Osteocyte (in vitro differentiated cells): Measurements from ENCODE around the gene MAML2. TPM values are rescaled to one million over a fixed set of nuclear protein-coding genes. Genes with fewer than 3 reads are reported as not detected.

Experiments used
- DNase-seq: peaks from one replicate; pipeline ENCODE4 v3.0.0; 2021; ENCODE audit warnings: mixed read lengths; ENCODE audit not compliant: unreplicated experiment; ENCODE audit errors: extremely low spot score
- H3K27ac Mint-ChIP-seq: one replicate; pipeline ENCODE4 v1.8.0; 2021; ENCODE audit warnings: mild to moderate bottlenecking, mixed read lengths; ENCODE audit not compliant: unreplicated experiment
- H3K27me3 Mint-ChIP-seq: one replicate; pipeline ENCODE4 v1.8.0; 2021; ENCODE audit warnings: mixed read lengths; ENCODE audit not compliant: unreplicated experiment
- H3K36me3 Mint-ChIP-seq: one replicate; pipeline ENCODE4 v1.8.0; 2021; ENCODE audit warnings: mixed read lengths; ENCODE audit not compliant: unreplicated experiment
- H3K4me1 Mint-ChIP-seq: one replicate; pipeline ENCODE4 v1.8.0; 2021; ENCODE audit warnings: mixed read lengths; ENCODE audit not compliant: unreplicated experiment
- H3K4me3 Mint-ChIP-seq: one replicate; pipeline ENCODE4 v1.8.0; 2021; ENCODE audit warnings: mild to moderate bottlenecking, moderate library complexity, mixed read lengths; ENCODE audit not compliant: unreplicated experiment
- H3K9me3 Mint-ChIP-seq: one replicate; pipeline ENCODE4 v1.8.0; 2021; ENCODE audit warnings: mixed read lengths; ENCODE audit not compliant: unreplicated experiment
- CTCF ChIP-seq: fragments of 200-600 bp; sonication (generic); IDR thresholded peaks from 2 replicates; pipeline ENCODE4 v1.5.0; 2021; ENCODE audit warnings: antibody characterized with exemption, mild to moderate bottlenecking, moderate library complexity
- total RNA-seq: library from RNA; stranded (reverse); gene quantifications from 2 replicates; pipeline ENCODE4 v1.2.1, GENCODE V29; 2021

Gene MAML2
- total RNA-seq, 1 donor from 2014 or later = 29.3 TPM

DNA sequence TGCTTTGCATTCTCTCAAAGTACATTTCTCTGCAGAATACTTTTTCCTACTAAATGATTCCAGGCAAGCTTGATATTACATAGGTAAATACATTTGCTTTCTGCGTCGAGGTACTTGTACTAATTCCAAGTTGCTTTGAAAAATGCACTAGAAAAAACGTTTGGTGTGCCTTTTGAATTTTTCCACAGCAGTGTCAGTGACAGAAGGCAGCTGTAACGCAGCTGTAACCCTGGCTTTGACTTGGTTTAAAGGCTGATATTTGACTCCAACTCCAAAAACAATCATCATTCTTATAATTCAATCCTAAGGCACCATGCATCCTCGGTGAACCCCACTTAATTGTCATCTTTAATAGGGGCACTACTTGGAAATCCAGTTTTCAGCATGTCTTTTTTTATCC is 125.0 kb downstream of the MAML2 start:
- H3K36me3 Mint-ChIP-seq = peaks cover 7% of the 10 kb centered on the region
- H3K4me3 Mint-ChIP-seq = no peak overlapping the region
- no peak for TF ChIP-seq CTCF
- peak overlapping the region; percentile 50 for H3K27ac Mint-ChIP-seq
- DNase-seq = no peak
- no peaks in the 10 kb centered on the region for H3K27me3 Mint-ChIP-seq
- H3K9me3 Mint-ChIP-seq = no peaks in the 10 kb centered on the region
- peaks cover 78% of the 10 kb centered on the region for H3K4me1 Mint-ChIP-seq

DNA sequence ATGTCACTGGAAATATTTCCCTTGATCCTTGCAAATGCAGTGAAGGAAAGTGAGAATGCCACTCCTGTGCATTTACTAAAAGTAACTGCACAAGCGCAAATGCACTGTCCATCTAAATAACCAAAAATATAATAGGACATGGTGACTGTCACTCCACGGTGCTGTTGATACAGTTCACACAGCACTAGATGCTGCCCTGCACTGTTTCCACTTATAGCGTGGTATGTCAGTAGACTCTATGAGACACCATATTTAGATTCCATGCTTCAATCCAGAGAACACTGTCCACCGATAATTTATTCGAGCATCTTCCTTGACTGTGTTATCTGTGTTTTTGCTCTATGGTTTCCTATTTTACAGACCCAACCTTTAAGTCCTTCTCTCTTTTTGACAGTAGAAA is 125.8 kb downstream of the MAML2 start:
- no peak for DNase-seq
- no peaks in the 10 kb centered on the region for H3K9me3 Mint-ChIP-seq
- H3K36me3 Mint-ChIP-seq = peaks cover 4% of the 10 kb centered on the region
- H3K4me3 Mint-ChIP-seq = no peak overlapping the region
- H3K4me1 Mint-ChIP-seq = peaks cover 83% of the 10 kb centered on the region
- TF ChIP-seq CTCF = no peak
- H3K27ac Mint-ChIP-seq = no peak overlapping the region
- H3K27me3 Mint-ChIP-seq = no peaks in the 10 kb centered on the region

DNA sequence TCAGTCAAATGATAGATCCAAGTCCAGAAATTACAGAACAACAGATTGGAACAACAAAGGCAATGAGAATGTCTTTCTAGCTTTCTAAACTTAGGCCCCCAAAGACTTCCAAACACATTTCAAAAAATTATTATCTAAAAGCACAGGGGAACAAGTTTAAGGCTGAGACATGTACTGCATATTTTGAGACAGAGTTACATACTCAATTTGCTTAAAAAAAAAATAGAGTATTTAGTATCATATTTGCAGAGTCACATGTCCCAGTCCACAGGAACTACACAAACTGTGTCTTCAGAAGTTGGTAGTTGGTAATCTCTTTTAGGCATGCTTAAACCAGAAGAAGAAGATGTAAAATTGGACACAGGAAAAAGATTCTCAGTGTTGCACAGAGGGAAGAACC is 127.2 kb downstream of the MAML2 start:
- H3K9me3 Mint-ChIP-seq = no peaks in the 10 kb centered on the region
- no peak for DNase-seq
- no peaks in the 10 kb centered on the region for H3K27me3 Mint-ChIP-seq
- H3K4me1 Mint-ChIP-seq = peaks cover 82% of the 10 kb centered on the region
- H3K27ac Mint-ChIP-seq = peak overlapping the region; percentile 85
- no peak for TF ChIP-seq CTCF
- H3K4me3 Mint-ChIP-seq = no peak overlapping the region
- H3K36me3 Mint-ChIP-seq = no peaks in the 10 kb centered on the region

DNA sequence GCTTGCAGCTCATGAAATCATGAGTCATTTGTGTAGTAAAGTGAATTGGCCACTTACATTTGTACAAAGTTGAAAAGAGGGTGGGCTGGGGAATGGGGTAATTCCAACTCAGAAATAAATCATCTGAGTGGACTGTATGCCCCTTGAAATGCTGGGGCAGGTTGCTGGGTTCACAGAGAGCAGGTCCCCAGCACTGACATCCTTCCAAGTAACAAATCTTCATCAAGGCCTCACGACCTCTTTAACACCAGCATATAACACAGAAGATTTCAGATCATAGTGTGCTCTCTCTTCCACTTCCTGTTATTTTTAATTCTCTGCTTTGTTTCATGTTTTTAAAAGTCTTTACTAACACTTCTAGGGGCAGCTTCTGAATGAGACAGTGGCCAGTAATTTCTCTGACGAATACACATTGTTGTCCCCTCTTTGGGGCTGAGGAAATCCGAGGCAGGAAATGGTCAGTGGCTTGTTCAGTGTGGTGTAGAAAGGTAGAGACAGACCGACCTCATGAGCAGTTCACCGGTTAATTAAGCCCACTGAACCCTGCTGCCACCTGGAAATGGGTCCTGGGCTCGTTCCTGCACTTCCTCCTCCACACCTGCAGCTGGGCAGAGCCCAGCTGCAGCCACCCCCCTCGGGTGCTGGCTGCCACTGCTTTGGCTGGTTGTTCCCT is 127.7 kb downstream of the MAML2 start:
- Mint-ChIP-seq H3K4me3 (no peak overlapping the region), H3K4me1 (peaks cover 76% of the 10 kb centered on the region), H3K9me3 (no peaks in the 10 kb centered on the region), H3K27me3 (no peaks in the 10 kb centered on the region), H3K27ac (peak overlapping the region; percentile 85), H3K36me3 (no peaks in the 10 kb centered on the region)
- no peak for TF ChIP-seq CTCF
- no peak for DNase-seq

DNA sequence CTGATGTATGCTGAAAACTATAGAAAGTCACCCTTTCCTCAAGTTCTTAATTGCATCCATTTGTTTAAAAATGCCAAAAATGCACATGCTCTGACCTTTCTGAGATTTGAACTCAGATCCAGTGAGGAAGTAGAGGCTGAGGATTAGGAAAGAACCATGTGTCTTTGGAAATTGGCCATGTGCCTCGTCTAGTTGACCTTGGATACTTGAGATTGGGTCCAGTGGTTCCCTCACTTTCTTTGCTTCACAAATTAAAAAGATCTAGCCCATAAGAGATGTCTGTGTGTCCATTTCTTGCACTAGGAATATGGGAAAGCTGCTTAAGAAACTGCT is 128.3 kb downstream of the MAML2 start:
- Mint-ChIP-seq H3K4me1 (peaks cover 71% of the 10 kb centered on the region), H3K27me3 (no peaks in the 10 kb centered on the region), H3K9me3 (no peaks in the 10 kb centered on the region), H3K4me3 (no peak overlapping the region), H3K27ac (peak overlapping the region; percentile 85), H3K36me3 (no peaks in the 10 kb centered on the region)
- TF ChIP-seq CTCF = no peak
- no peak for DNase-seq
